ENCODE data around the gene WDR93.
A peak's percentile ranks its signal among the peaks of the same experiment; 100 is the strongest.

Gene WDR93

GRCh38 chr15:89690276-89691218 lies at the start of gene WDR93, which contains the start of gene PEX11A:
Gene WDR93, plus strand, starts transcription at chr15:89690811. Its CDS starts 10,936 bp downstream, at chr15:89701747.
Gene PEX11A, minus strand, starts transcription at chr15:89690754. Its CDS starts 122 bp downstream, at chr15:89690632.
- peak; percentile 56 for DNase-seq (ENCODE audit: low read depth)

GRCh38 chr15:89641053-89641452 lies 49.6 kb upstream of the WDR93 start:
- no peak for DNase-seq (ENCODE audit: low read depth)

- no peak for DNase-seq (ENCODE audit: low read depth)
Measured at GRCh38 chr15:89642106-89642505, 48.5 kb upstream of the WDR93 start.

- no peak for DNase-seq (ENCODE audit: low read depth)
Measured at GRCh38 chr15:89645680-89646079, 44.9 kb upstream of the WDR93 start.

- DNase-seq (ENCODE audit: low read depth), result no peak
Measured at GRCh38 chr15:89646416-89647141, 44.0 kb upstream of the WDR93 start.

GRCh38 chr15:89647191-89647851 lies 43.3 kb upstream of the WDR93 start:
- peak; percentile 33 for DNase-seq (ENCODE audit: low read depth)

GRCh38 chr15:89648106-89649012 lies 42.3 kb upstream of the WDR93 start:
- no peak for DNase-seq (ENCODE audit: low read depth)

- no peak for DNase-seq (ENCODE audit: low read depth)
Measured at GRCh38 chr15:89649013-89649625, 41.5 kb upstream of the WDR93 start.

- no peak for DNase-seq (ENCODE audit: low read depth)
Measured at GRCh38 chr15:89649716-89650115, 40.9 kb upstream of the WDR93 start.

GRCh38 chr15:89652131-89652530 lies 38.5 kb upstream of the WDR93 start:
- DNase-seq (ENCODE audit: low read depth), result no peak

- no peak for DNase-seq (ENCODE audit: low read depth)
Measured at GRCh38 chr15:89652666-89653065, 37.9 kb upstream of the WDR93 start.

GRCh38 chr15:89653578-89653977 lies 37.0 kb upstream of the WDR93 start:
- no peak for DNase-seq (ENCODE audit: low read depth)

GRCh38 chr15:89654301-89654761 lies 36.3 kb upstream of the WDR93 start:
- DNase-seq (ENCODE audit: low read depth), result no peak

GRCh38 chr15:89654847-89655805 lies 35.5 kb upstream of the WDR93 start, which contains the start of gene KIF7:
Gene KIF7, minus strand, starts transcription at chr15:89655467. Its CDS starts 2,537 bp downstream, at chr15:89652930.
- DNase-seq (ENCODE audit: low read depth), result no peak

GRCh38 chr15:89656116-89656815 lies 34.3 kb upstream of the WDR93 start:
- no peak for DNase-seq (ENCODE audit: low read depth)

- no peak for DNase-seq (ENCODE audit: low read depth)
Measured at GRCh38 chr15:89657686-89658200, 32.9 kb upstream of the WDR93 start.

- DNase-seq (ENCODE audit: low read depth), result no peak
Measured at GRCh38 chr15:89659295-89659694, 31.3 kb upstream of the WDR93 start.

GRCh38 chr15:89660556-89660955 lies 30.1 kb upstream of the WDR93 start:
- no peak for DNase-seq (ENCODE audit: low read depth)

All from activated T-helper 1 cell treated with Interleukin-2 at 50 U/mL for 16 hours (primary cell).